Neural cell (in vitro differentiated cells): Measurements from ENCODE around the gene PCDHB1. TPM values are rescaled to one million over a fixed set of nuclear protein-coding genes. Genes with fewer than 3 reads are reported as not detected.

Experiments used
- H2AFZ ChIP-seq: fragments of 200-600, 300-800 bp; sonication (generic), shearing (Covaris generic); 2 replicates; pipeline ENCODE4 v1.6.0; 2014; ENCODE audit warnings: low read depth, mild to moderate bottlenecking, antibody characterized with exemption, low read length, moderate library complexity
- H3F3A ChIP-seq: fragments of 200-600 bp; shearing (Covaris generic); 2 replicates; pipeline ENCODE4 v1.6.1; 2016; ENCODE audit warnings: mild to moderate bottlenecking, moderate library complexity, mixed read lengths, antibody characterized with exemption, low read length; ENCODE audit not compliant: insufficient read depth, poor library complexity, severe bottlenecking
- H3K27ac ChIP-seq: fragments of 200-600, 300-800 bp; sonication (generic), shearing (Covaris generic); 2 replicates; pipeline ENCODE4 v1.5.1; 2014; ENCODE audit warnings: mild to moderate bottlenecking, low read length, moderate library complexity
- H3K27me3 ChIP-seq: fragments of 300-800, 200-600 bp; sonication (generic), shearing (Covaris generic); 2 replicates; pipeline ENCODE4 v1.6.0; 2014; ENCODE audit warnings: mild to moderate bottlenecking, low read depth, low read length, moderate library complexity; ENCODE audit not compliant: insufficient read depth
- H3K36me3 ChIP-seq: fragments of 300-800, 200-600 bp; sonication (generic), shearing (Covaris generic); 2 replicates; pipeline ENCODE4 v1.5.1; 2014; ENCODE audit warnings: mild to moderate bottlenecking, antibody characterized with exemption, low read length, moderate library complexity; ENCODE audit not compliant: insufficient read depth
- H3K4me2 ChIP-seq: fragments of 300-800, 200-600 bp; sonication (generic), shearing (Covaris generic); 2 replicates; pipeline ENCODE4 v1.6.0; 2014; ENCODE audit warnings: mild to moderate bottlenecking, low read length
- H3K4me3 ChIP-seq: fragments of 300-800, 200-600 bp; sonication (generic), shearing (Covaris generic); 2 replicates; pipeline ENCODE4 v1.5.1; 2014; ENCODE audit warnings: mild to moderate bottlenecking, low read length, moderate library complexity
- H3K79me2 ChIP-seq: fragments of 200-600 bp; shearing (Covaris generic); replicated peaks from 2 replicates; pipeline ENCODE4 v1.6.0; 2014; ENCODE audit warnings: mild to moderate bottlenecking, low read length, moderate library complexity; ENCODE audit not compliant: insufficient read depth
- H3K9ac ChIP-seq: fragments of 300-800, 200-600 bp; sonication (generic), shearing (Covaris generic); 2 replicates; pipeline ENCODE4 v1.6.1; 2016; ENCODE audit warnings: mild to moderate bottlenecking, low read length, mixed read lengths
- H3K9me2 ChIP-seq: fragments of 200-600 bp; shearing (Covaris generic); 2 replicates; pipeline ENCODE4 v1.6.1; 2016; ENCODE audit warnings: mild to moderate bottlenecking, low read length, mixed read lengths; ENCODE audit not compliant: insufficient read depth
- H3K9me3 ChIP-seq: fragments of 200-600, 300-800 bp; sonication (generic), shearing (Covaris generic); 2 replicates; pipeline ENCODE4 v1.6.1; 2016; ENCODE audit warnings: mild to moderate bottlenecking, mixed run types, low read length, moderate library complexity, mixed read lengths
- H4K20me1 ChIP-seq: fragments of 200-600 bp; shearing (Covaris generic); 2 replicates; pipeline ENCODE4 v1.6.1; 2016; ENCODE audit warnings: mild to moderate bottlenecking, mixed run types; ENCODE audit not compliant: insufficient read depth
- CTCF ChIP-seq: fragments of 450-650 bp; IDR thresholded peaks from 2 replicates; pipeline ENCODE4 v1.5.1; 2014; ENCODE audit warnings: antibody characterized with exemption, mild to moderate bottlenecking, moderate library complexity; ENCODE audit not compliant: poor library complexity, severe bottlenecking
- EP300 ChIP-seq: fragments of 450-650 bp; conservative IDR thresholded peaks from 2 replicates; pipeline ENCODE4 v1.6.1; 2014; ENCODE audit warnings: antibody characterized with exemption, mild to moderate bottlenecking, moderate library complexity; ENCODE audit not compliant: poor library complexity, severe bottlenecking
- EZH2 ChIP-seq: fragments of 200-600, 300-800 bp; shearing (Covaris generic), sonication (generic); IDR thresholded peaks from 2 replicates; pipeline ENCODE4 v1.6.1; 2014; ENCODE audit warnings: antibody characterized with exemption, low read length, borderline replicate concordance, mild to moderate bottlenecking; ENCODE audit not compliant: insufficient read depth, poor library complexity, severe bottlenecking
- MXI1 ChIP-seq: fragments of 450-650 bp; conservative IDR thresholded peaks from 2 replicates; pipeline ENCODE4 v1.6.1; 2014; ENCODE audit warnings: antibody characterized with exemption, mild to moderate bottlenecking; ENCODE audit not compliant: poor library complexity, severe bottlenecking
- POLR2AphosphoS5 ChIP-seq: IDR thresholded peaks from 2 replicates; pipeline ENCODE4 v1.6.1; 2012
- RAD21 ChIP-seq: fragments of 450-650 bp; conservative IDR thresholded peaks from 2 replicates; pipeline ENCODE4 v1.6.1; 2014; ENCODE audit warnings: antibody characterized with exemption, mild to moderate bottlenecking, moderate library complexity
- REST ChIP-seq: IDR thresholded peaks from 2 replicates; pipeline ENCODE4 v1.6.1; 2012; ENCODE audit warnings: borderline replicate concordance
- SMC3 ChIP-seq: fragments of 450-650 bp; conservative IDR thresholded peaks from 2 replicates; pipeline ENCODE4 v1.6.1; 2014; ENCODE audit warnings: antibody characterized with exemption, mild to moderate bottlenecking, moderate library complexity; ENCODE audit not compliant: poor library complexity
- TAF1 ChIP-seq: IDR thresholded peaks from 2 replicates; pipeline ENCODE4 v1.6.1; 2012; ENCODE audit warnings: low read depth
- polyA minus RNA-seq: library from RNA; depleted of rRNA, polyadenylated mRNA; stranded (reverse); fragments of >200 nt; gene quantifications from 2 replicates; pipeline ENCODE4 v1.2.3, GENCODE V29; 2014
- polyA plus RNA-seq: library from polyadenylated mRNA; depleted of rRNA; stranded (reverse); fragments of >200 nt; gene quantifications from 2 replicates; pipeline ENCODE4 v1.2.3, GENCODE V29; 2014

Gene PCDHB1
- polyA plus RNA-seq (0.10 TPM in 1 of 2 replicates, not detected in the other), polyA minus RNA-seq (0.12 and 0.24 TPM in 2 replicates)

- no peak for TF ChIP-seq TAF1
- no peak for TF ChIP-seq CTCF
- no peak for TF ChIP-seq MXI1
- no peak for TF ChIP-seq RAD21
- TF ChIP-seq REST = no peak
- no peak for TF ChIP-seq EZH2
- TF ChIP-seq EP300 = no peak
- no peak for TF ChIP-seq POLR2AphosphoS5
- no peak for TF ChIP-seq SMC3
Measured at GRCh38 chr5:141050622-141051520, at the start of gene PCDHB1. Gene PCDHB1, plus strand, starts transcription at chr5:141051374. Its CDS starts 97 bp downstream, at chr5:141051471.

GRCh38 chr5:141001446-141001843, 49.7 kb upstream of the PCDHB1 start:
- H3F3A ChIP-seq = peaks cover 8% of the 10 kb centered on the region
- peak overlapping the region; percentile 79 for H3K9ac ChIP-seq
- no peaks in the 10 kb centered on the region for H3K9me3 ChIP-seq
- H3K27me3 ChIP-seq = no peaks in the 10 kb centered on the region
- H3K27ac ChIP-seq = peak overlapping the region; percentile 89
- peaks cover 7% of the 10 kb centered on the region for H3K79me2 ChIP-seq
- TF ChIP-seq REST (peak; percentile 78), SMC3 (no peak), EP300 (no peak), POLR2AphosphoS5 (peak; percentile 29)
- peak overlapping the region; percentile 77 for H3K4me2 ChIP-seq
- no peaks in the 10 kb centered on the region for H4K20me1 ChIP-seq
- peak overlapping the region; percentile 22 for H2AFZ ChIP-seq
- H3K4me3 ChIP-seq = peak overlapping the region; percentile 66
- no peaks in the 10 kb centered on the region for H3K36me3 ChIP-seq
- no peaks in the 10 kb centered on the region for H3K9me2 ChIP-seq

More at GRCh38 chr5:141050622-141051520, at the start of gene PCDHB1:
- no peak within 1 kb of the TSS for H3K9ac ChIP-seq
- H4K20me1 ChIP-seq = no peaks in the 10 kb centered on the region
- no peak within 1 kb of the TSS for H3K4me2 ChIP-seq
- peak within 1 kb of the TSS; percentile 58 for H3K4me3 ChIP-seq
- no peak within 1 kb of the TSS for H3K27ac ChIP-seq
- H3K27me3 ChIP-seq = no peaks in the 10 kb centered on the region
- no peaks in the 10 kb centered on the region for H3K79me2 ChIP-seq
- no peaks in the 10 kb centered on the region for H3K9me2 ChIP-seq
- no peaks in the 10 kb centered on the region for H3K36me3 ChIP-seq
- no peaks in the 10 kb centered on the region for H3K9me3 ChIP-seq
- no peaks in the 10 kb centered on the region for H3F3A ChIP-seq
- H2AFZ ChIP-seq = no peak within 1 kb of the TSS
